Iris pigment epithelial cell (primary cell): ENCODE data around the gene FLCN.
"Not testable (repeated sequence)": the region's sequence is repeated elsewhere in the genome, so short reads cannot be mapped to it uniquely, and the experiment has no call there.

Source experiments
- DNase-seq: peaks from one replicate; pipeline ENCODE4 v3.0.0-alpha.2; 2011; ENCODE audit warnings: low read depth

FLCN gene

GRCh38 chr17:17206913-17207335, 30.0 kb downstream of the FLCN start:
- DNase-seq = no peak

GRCh38 chr17:17206124-17206912, 30.6 kb downstream of the FLCN start, which contains the start of gene PLD6:
Gene PLD6 (minus strand): TSS chr17:17206333. CDS start chr17:17206286, 47 bp downstream.
- peak; percentile 63 for DNase-seq

GRCh38 chr17:17205368-17206123, 31.4 kb downstream of the FLCN start:
- peak; percentile 68 for DNase-seq

GRCh38 chr17:17204635-17205231, 32.2 kb downstream of the FLCN start:
- DNase-seq = no peak

- DNase-seq = no peak
Observed at GRCh38 chr17:17204041-17204591, 32.9 kb downstream of the FLCN start.

GRCh38 chr17:17203173-17203730, 33.7 kb downstream of the FLCN start:
- no peak for DNase-seq

- DNase-seq = no peak
Observed at GRCh38 chr17:17201907-17202306, 35.1 kb downstream of the FLCN start.

GRCh38 chr17:17201271-17201670, 35.7 kb downstream of the FLCN start:
- DNase-seq = no peak

GRCh38 chr17:17200831-17201230, 36.1 kb downstream of the FLCN start:
- peak; percentile 58 for DNase-seq

GRCh38 chr17:17200311-17200710, 36.7 kb downstream of the FLCN start:
- DNase-seq = no peak

- DNase-seq = no peak
Observed at GRCh38 chr17:17198281-17198680, 38.7 kb downstream of the FLCN start.

GRCh38 chr17:17196776-17197175, 40.2 kb downstream of the FLCN start:
- no peak for DNase-seq

- DNase-seq = not testable (repeated sequence)
Observed at GRCh38 chr17:17195466-17195865, 41.5 kb downstream of the FLCN start.

GRCh38 chr17:17191961-17192381, 45.0 kb downstream of the FLCN start:
- no peak for DNase-seq

- DNase-seq = peak; percentile 84
Observed at GRCh38 chr17:17191346-17191792, 45.6 kb downstream of the FLCN start.

- no peak for DNase-seq
Observed at GRCh38 chr17:17190188-17190587, 46.8 kb downstream of the FLCN start.

- no peak for DNase-seq
Observed at GRCh38 chr17:17189559-17189958, 47.4 kb downstream of the FLCN start.

- no peak for DNase-seq
Observed at GRCh38 chr17:17188586-17188985, 48.4 kb downstream of the FLCN start.

GRCh38 chr17:17186551-17187505, 50.1 kb downstream of the FLCN start:
- DNase-seq = peak; percentile 37

GRCh38 chr17:17186051-17186450, 50.9 kb downstream of the FLCN start:
- peak; percentile 33 for DNase-seq
